ENCODE measurements around the gene HBB.

HBB gene

GRCh38 chr11:5229356-5229755, 2.5 kb upstream of the HBB start:
- DNase-seq: no peak

GRCh38 chr11:5228124-5228523, 1.3 kb upstream of the HBB start:
- DNase-seq: no peak

GRCh38 chr11:5227681-5228080, 810 bp upstream of the HBB start:
- no peak for DNase-seq

- DNase-seq: no peak
Measured at GRCh38 chr11:5225480-5225871, 1.4 kb downstream of the HBB start.

- no peak for DNase-seq
Measured at GRCh38 chr11:5224538-5225479, 2.1 kb downstream of the HBB start.

GRCh38 chr11:5223686-5224085, 3.2 kb downstream of the HBB start:
- no peak for DNase-seq

- no peak for DNase-seq
Measured at GRCh38 chr11:5223146-5223545, 3.7 kb downstream of the HBB start.

- DNase-seq: no peak
Measured at GRCh38 chr11:5210376-5210885, 16.4 kb downstream of the HBB start.

- peak; percentile 6 for DNase-seq
Measured at GRCh38 chr11:5204787-5205186, 22.1 kb downstream of the HBB start.

- no peak for DNase-seq
Measured at GRCh38 chr11:5203366-5203765, 23.5 kb downstream of the HBB start.

GRCh38 chr11:5200582-5200981, 26.3 kb downstream of the HBB start, which contains the start of gene OR51V1:
Gene OR51V1, minus strand, starts transcription at chr11:5200682. Its CDS starts 0 bp downstream, at chr11:5200682.
- DNase-seq: no peak

- no peak for DNase-seq
Measured at GRCh38 chr11:5198285-5198684, 28.6 kb downstream of the HBB start.

GRCh38 chr11:5197536-5197935, 29.3 kb downstream of the HBB start:
- DNase-seq: no peak

- DNase-seq: no peak
Measured at GRCh38 chr11:5196731-5197130, 30.1 kb downstream of the HBB start.

GRCh38 chr11:5196067-5196466, 30.8 kb downstream of the HBB start:
- no peak for DNase-seq

- DNase-seq: no peak
Measured at GRCh38 chr11:5192738-5193137, 34.1 kb downstream of the HBB start.

- DNase-seq: no peak
Measured at GRCh38 chr11:5188201-5188600, 38.7 kb downstream of the HBB start.

- DNase-seq: no peak
Measured at GRCh38 chr11:5178046-5178837, 48.6 kb downstream of the HBB start.
